ENCODE results near the gene HOXA4. TPM values are rescaled to one million over a fixed set of nuclear protein-coding genes. Genes with fewer than 3 reads are reported as not detected.
A peak's percentile ranks its signal among the peaks of the same experiment; 100 is the strongest.

The HOXA4 gene
- total RNA-seq, 2 donors from 2014 or later, result 0.78 to 1.6 TPM

DNA sequence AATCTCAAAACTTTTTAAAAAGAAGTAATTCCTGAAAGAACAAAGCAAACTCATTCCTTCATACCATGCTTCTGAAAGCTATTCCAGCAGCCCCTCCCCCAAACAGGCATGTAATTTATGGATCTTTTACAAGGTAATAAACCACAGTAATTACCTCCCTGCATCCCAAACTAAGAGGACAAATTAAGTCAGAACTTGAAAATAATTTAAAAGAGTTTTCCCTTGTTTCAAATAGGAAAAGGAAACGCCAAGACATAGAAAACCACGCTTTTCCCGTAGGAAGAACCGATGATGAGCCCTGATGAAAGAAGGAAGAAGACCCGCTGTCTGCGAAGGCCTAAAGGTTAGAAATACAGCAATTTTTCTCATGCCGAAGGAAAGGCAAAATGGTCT lies 8.9 kb downstream of the HOXA4 start:
- Histone ChIP-seq H3K4me3 (no peak overlapping the region), H3K9me3 (no peaks in the 10 kb centered on the region), H3K4me1 (peaks cover 7% of the 10 kb centered on the region), H3K27ac (peak overlapping the region in 1 of 4 donors; percentile 31), H3K36me3 (replicated peaks in 1 of 2; ENCODE audit: insufficient read depth in 1 of 2, low read depth in 2 of 2) (no peaks in the 10 kb centered on the region), H3K27me3 (peaks cover 0 to 51% of the 10 kb centered on the region in 2 donors)
- no peak for TF ChIP-seq POLR2A (IDR thresholded peaks at IDR 0.05)
- TF ChIP-seq, protein P1, sequence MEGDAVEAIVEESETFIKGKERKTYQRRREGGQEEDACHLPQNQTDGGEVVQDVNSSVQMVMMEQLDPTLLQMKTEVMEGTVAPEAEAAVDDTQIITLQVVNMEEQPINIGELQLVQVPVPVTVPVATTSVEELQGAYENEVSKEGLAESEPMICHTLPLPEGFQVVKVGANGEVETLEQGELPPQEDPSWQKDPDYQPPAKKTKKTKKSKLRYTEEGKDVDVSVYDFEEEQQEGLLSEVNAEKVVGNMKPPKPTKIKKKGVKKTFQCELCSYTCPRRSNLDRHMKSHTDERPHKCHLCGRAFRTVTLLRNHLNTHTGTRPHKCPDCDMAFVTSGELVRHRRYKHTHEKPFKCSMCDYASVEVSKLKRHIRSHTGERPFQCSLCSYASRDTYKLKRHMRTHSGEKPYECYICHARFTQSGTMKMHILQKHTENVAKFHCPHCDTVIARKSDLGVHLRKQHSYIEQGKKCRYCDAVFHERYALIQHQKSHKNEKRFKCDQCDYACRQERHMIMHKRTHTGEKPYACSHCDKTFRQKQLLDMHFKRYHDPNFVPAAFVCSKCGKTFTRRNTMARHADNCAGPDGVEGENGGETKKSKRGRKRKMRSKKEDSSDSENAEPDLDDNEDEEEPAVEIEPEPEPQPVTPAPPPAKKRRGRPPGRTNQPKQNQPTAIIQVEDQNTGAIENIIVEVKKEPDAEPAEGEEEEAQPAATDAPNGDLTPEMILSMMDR (IDR thresholded peaks at IDR 0.05), result no peak
- no peak for ATAC-seq
- DNase-seq, result no peak
- WGBS, 2 donors, result 39 to 45% methylated on average over 7 of the region's 7 CpGs
- intact Hi-C loops (cut with DNase I), result no loop called here

DNA sequence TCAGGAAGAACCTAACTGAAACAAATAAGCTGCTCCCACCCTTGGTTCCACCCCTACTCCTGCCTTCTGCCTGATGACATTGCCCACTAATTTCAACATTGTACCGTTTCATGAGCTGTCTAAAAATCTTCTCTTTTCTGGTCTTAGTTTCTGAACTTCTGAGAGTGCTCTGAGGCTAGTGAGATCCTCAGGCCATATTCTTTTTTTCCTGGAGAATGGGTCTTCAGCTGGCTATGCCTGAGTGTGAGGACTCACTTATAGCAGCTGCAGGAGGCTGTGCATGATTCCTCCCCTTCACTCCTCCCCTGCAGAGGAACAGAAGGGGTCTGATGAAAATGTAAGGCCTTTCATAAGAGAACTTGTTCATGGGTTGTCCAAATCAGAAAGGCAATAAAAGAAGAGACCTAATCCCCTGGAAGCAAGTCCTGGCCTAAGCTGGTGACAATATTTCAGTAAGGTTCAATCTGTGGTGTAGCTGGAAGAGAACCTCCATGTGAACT lies 11.1 kb downstream of the HOXA4 start:
- no peaks in the 10 kb centered on the region for H3K9me3 ChIP-seq
- no peak for ATAC-seq
- peaks cover 15% of the 10 kb centered on the region for H3K4me1 ChIP-seq
- no peak for TF ChIP-seq POLR2A (IDR thresholded peaks at IDR 0.05)
- TF ChIP-seq, protein P1 (IDR thresholded peaks at IDR 0.05), result no peak
- no peak overlapping the region for H3K27ac ChIP-seq
- H3K27me3 ChIP-seq, result peaks cover 5 to 50% of the 10 kb centered on the region in 2 donors
- no peak for DNase-seq
- no peak overlapping the region for H3K4me3 ChIP-seq
- WGBS, 2 donors, result 29 to 48% methylated on average over 1 of the region's 1 CpG
- intact Hi-C loops (cut with DNase I), result no loop called here
- no peaks in the 10 kb centered on the region for H3K36me3 ChIP-seq (replicated peaks in 1 of 2; ENCODE audit: insufficient read depth in 1 of 2, low read depth in 2 of 2)

DNA sequence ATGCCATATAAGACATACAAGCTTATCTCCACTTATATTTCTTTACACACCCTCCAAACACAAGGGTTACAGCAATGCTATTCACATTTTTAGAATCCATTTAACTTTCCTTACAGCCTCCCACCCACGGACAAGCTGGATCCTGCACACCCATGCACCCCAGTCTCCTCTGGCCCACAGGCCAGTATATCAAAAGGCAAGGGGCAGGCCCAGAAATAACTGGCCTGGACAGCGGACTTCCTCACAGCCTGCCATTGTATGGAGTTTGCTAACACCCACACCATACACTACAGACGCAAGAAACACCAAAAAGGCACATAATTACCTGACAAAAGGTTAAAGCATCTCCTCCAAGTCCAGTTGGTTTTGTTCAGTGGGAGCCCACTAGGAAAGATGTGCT lies 12.0 kb downstream of the HOXA4 start:
- Histone ChIP-seq H3K4me1 (peaks cover 15% of the 10 kb centered on the region), H3K4me3 (no peak overlapping the region), H3K9me3 (no peaks in the 10 kb centered on the region), H3K36me3 (replicated peaks in 1 of 2; ENCODE audit: insufficient read depth in 1 of 2, low read depth in 2 of 2) (no peaks in the 10 kb centered on the region), H3K27ac (peak overlapping the region in 2 of 4 donors; percentile 7 to 42), H3K27me3 (peaks cover 5 to 45% of the 10 kb centered on the region in 2 donors)
- intact Hi-C loops (cut with DNase I), result no loop called here
- DNase-seq (no peak), ATAC-seq (no peak)
- WGBS, 2 donors, result 33 to 42% methylated on average over 3 of the region's 3 CpGs
- TF ChIP-seq POLR2A (IDR thresholded peaks at IDR 0.05), result no peak
- TF ChIP-seq, protein P1 (IDR thresholded peaks at IDR 0.05), result no peak

DNA sequence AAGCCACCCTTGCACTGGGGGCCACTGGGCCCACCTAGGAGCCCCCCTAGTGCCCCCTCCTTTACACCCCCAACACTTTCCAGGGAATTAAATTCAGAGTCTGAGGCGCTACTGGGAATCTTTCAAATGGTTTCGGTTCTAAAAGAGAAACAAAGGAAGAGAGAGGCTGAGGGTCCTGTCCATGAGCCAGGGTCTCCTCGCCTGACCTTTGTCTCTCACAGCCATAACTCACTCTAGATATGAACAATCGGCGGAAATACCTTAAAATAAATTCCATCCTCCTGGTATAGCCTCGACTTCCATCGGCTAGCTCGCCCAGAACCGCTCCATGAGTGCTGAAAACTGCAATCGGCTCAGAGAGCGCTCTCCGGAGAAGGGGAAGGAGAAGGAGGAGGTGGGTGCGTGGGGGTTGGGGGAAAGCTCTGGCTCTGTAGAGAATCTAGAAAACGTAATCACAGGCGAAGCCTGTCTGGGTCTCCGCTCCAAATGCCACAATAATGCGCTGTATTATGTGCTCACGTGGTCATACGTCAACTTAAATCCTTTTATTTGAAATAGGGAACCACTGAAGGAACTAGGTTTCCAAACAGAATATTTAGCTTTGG lies 12.6 kb downstream of the HOXA4 start:
- intact Hi-C loops (cut with DNase I), result no loop called here
- ATAC-seq, result peak; percentile 7
- no peak overlapping the region for H3K4me3 ChIP-seq
- H3K9me3 ChIP-seq, result no peaks in the 10 kb centered on the region
- H3K4me1 ChIP-seq, result peaks cover 15% of the 10 kb centered on the region
- no peaks in the 10 kb centered on the region for H3K36me3 ChIP-seq (replicated peaks in 1 of 2; ENCODE audit: insufficient read depth in 1 of 2, low read depth in 2 of 2)
- TF ChIP-seq, protein P1 (IDR thresholded peaks at IDR 0.05), result no peak
- no peak for TF ChIP-seq POLR2A (IDR thresholded peaks at IDR 0.05)
- peaks cover 5 to 39% of the 10 kb centered on the region in 2 donors for H3K27me3 ChIP-seq
- peak overlapping the region in 3 of 4 donors; percentile 7 to 42 (median 27) for H3K27ac ChIP-seq
- WGBS, 2 donors, result 21 to 24% methylated on average over 19 of the region's 19 CpGs
- DNase-seq, result no peak

All from body of pancreas (tissue), 4 donors.